Esophagus muscularis mucosa (tissue), 3 donors: ENCODE results near the gene PHOX2A.

ENCODE experiments used
- EP300 ChIP-seq: sonication (generic); formaldehyde crosslinking; IDR thresholded peaks from one replicate; pipeline ENCODE4 v1.6.1; 2017; ENCODE audit warnings: antibody characterized with exemption
- POLR2A ChIP-seq: fragments of 450-650 bp; IDR thresholded peaks from one replicate; pipeline ENCODE4 v1.6.1; 2017; ENCODE audit warnings: antibody characterized with exemption, moderate library complexity, mild to moderate bottlenecking, low read depth
- POLR2AphosphoS5 ChIP-seq, 2 donors: sonication (generic); formaldehyde crosslinking; IDR thresholded peaks; one replicate each; pipeline ENCODE4 v1.6.1; 2017; ENCODE audit warnings: antibody characterized with exemption in 2 of 2

GRCh38 chr11:72253392-72253791, 9.4 kb upstream of the PHOX2A start:
- no peak for TF ChIP-seq POLR2AphosphoS5 (IDR thresholded peaks at IDR 0.05)
- no peak for TF ChIP-seq POLR2A
- no peak for TF ChIP-seq EP300
